Thyroid gland (tissue), 4 donors: ENCODE results near the gene MYL12B.

Source experiments
- POLR2A ChIP-seq, 2 donors: fragments of 450-650 bp; IDR thresholded peaks; one replicate each; pipeline ENCODE4 v1.6.1; 2017; ENCODE audit warnings: antibody characterized with exemption in 2 of 2, mild to moderate bottlenecking in 2 of 2, moderate library complexity in 1 of 2
- TF ChIP-seq, protein P1 (sequence below), 6 experiments: fragments of 200-600 bp in 3 of 6; fragments of 450-650 bp in 3 of 6; sonication (generic) in 3 of 6; IDR thresholded peaks; one replicate each; pipeline ENCODE4 v1.5.1; 2016 to 2019; ENCODE audit warnings: antibody characterized with exemption in 6 of 6, mild to moderate bottlenecking in 2 of 6, inconsistent platforms in 1 of 6, moderate library complexity in 1 of 6

GRCh38 chr18:3218819-3219218, 43.1 kb upstream of the MYL12B start:
- TF ChIP-seq, protein P1, sequence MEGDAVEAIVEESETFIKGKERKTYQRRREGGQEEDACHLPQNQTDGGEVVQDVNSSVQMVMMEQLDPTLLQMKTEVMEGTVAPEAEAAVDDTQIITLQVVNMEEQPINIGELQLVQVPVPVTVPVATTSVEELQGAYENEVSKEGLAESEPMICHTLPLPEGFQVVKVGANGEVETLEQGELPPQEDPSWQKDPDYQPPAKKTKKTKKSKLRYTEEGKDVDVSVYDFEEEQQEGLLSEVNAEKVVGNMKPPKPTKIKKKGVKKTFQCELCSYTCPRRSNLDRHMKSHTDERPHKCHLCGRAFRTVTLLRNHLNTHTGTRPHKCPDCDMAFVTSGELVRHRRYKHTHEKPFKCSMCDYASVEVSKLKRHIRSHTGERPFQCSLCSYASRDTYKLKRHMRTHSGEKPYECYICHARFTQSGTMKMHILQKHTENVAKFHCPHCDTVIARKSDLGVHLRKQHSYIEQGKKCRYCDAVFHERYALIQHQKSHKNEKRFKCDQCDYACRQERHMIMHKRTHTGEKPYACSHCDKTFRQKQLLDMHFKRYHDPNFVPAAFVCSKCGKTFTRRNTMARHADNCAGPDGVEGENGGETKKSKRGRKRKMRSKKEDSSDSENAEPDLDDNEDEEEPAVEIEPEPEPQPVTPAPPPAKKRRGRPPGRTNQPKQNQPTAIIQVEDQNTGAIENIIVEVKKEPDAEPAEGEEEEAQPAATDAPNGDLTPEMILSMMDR (IDR thresholded peaks at IDR 0.05): no peak
- TF ChIP-seq POLR2A (IDR thresholded peaks at IDR 0.05): no peak
